Trophoblast cell (in vitro differentiated cells and primary cell): Measurements from ENCODE around the gene ZNF595.
A peak's percentile ranks its signal among the peaks of the same experiment; 100 is the strongest.

Experiments
- DNase-seq, 2 donors: peaks; one replicate each; pipeline ENCODE4 v3.0.0-alpha.2; 2016
- H2AFZ ChIP-seq: 2 replicates; pipeline ENCODE4 v1.6.1; 2013; ENCODE audit warnings: low read length, moderate library complexity, mild to moderate bottlenecking; ENCODE audit not compliant: insufficient read depth, poor library complexity
- H2AK5ac ChIP-seq: 2 replicates; pipeline ENCODE4 v1.6.1; 2013; ENCODE audit warnings: mild to moderate bottlenecking, low read length
- H2BK120ac ChIP-seq: 2 replicates; pipeline ENCODE4 v1.6.1; 2013; ENCODE audit warnings: low read length, mild to moderate bottlenecking, moderate library complexity; ENCODE audit not compliant: insufficient read depth, poor library complexity
- H2BK12ac ChIP-seq: 2 replicates; pipeline ENCODE4 v1.6.1; 2013; ENCODE audit warnings: mild to moderate bottlenecking, low read length, moderate library complexity
- H2BK5ac ChIP-seq: 2 replicates; pipeline ENCODE4 v1.6.1; 2013; ENCODE audit warnings: low read length, low read depth, moderate library complexity, mild to moderate bottlenecking; ENCODE audit not compliant: poor library complexity
- H3K14ac ChIP-seq: 2 replicates; pipeline ENCODE4 v1.6.1; 2013; ENCODE audit warnings: mild to moderate bottlenecking, low read length
- H3K18ac ChIP-seq: 2 replicates; pipeline ENCODE4 v1.6.1; 2013; ENCODE audit warnings: mild to moderate bottlenecking, low read length
- H3K23ac ChIP-seq: 2 replicates; pipeline ENCODE4 v1.6.1; 2013; ENCODE audit warnings: low read length
- H3K27ac ChIP-seq: 2 replicates; pipeline ENCODE4 v1.5.1; 2013; ENCODE audit warnings: low read depth, mild to moderate bottlenecking, inconsistent platforms, low read length, moderate library complexity
- H3K27me3 ChIP-seq: 2 replicates; pipeline ENCODE4 v1.6.1; 2013; ENCODE audit warnings: inconsistent platforms, mild to moderate bottlenecking, low read length, moderate library complexity; ENCODE audit not compliant: insufficient read depth
- H3K36me3 ChIP-seq, 2 experiments: 1 replicate in 1 of 2; 2 replicates in 1 of 2; pipeline ENCODE4 v1.6.1; 2013; ENCODE audit warnings: low read length in 2 of 2, mild to moderate bottlenecking in 2 of 2, moderate library complexity in 1 of 2; ENCODE audit not compliant: insufficient read depth in 2 of 2, control insufficient read depth in 1 of 2
- H3K4ac ChIP-seq: 2 replicates; pipeline ENCODE4 v1.6.1; 2013; ENCODE audit warnings: low read depth, mild to moderate bottlenecking, low read length, moderate library complexity
- H3K4me1 ChIP-seq, 2 experiments: 1 replicate in 1 of 2; 2 replicates in 1 of 2; pipeline ENCODE4 v1.6.1; 2013; ENCODE audit warnings: low read length in 2 of 2, mild to moderate bottlenecking in 2 of 2, moderate library complexity in 1 of 2; ENCODE audit not compliant: insufficient read depth in 2 of 2, control insufficient read depth in 1 of 2
- H3K4me2 ChIP-seq: 2 replicates; pipeline ENCODE4 v1.6.1; 2013; ENCODE audit warnings: inconsistent platforms, mild to moderate bottlenecking, low read length, moderate library complexity
- H3K4me3 ChIP-seq: 2 replicates; pipeline ENCODE4 v1.5.1; 2013; ENCODE audit warnings: mild to moderate bottlenecking, low read depth, low read length, inconsistent platforms
- H3K79me1 ChIP-seq: one replicate; pipeline ENCODE4 v1.6.1; 2013; ENCODE audit warnings: low read length
- H3K79me2 ChIP-seq: 2 replicates; pipeline ENCODE4 v1.6.1; 2013; ENCODE audit warnings: low read length, mild to moderate bottlenecking; ENCODE audit not compliant: control insufficient read depth, insufficient read depth, poor library complexity
- H3K9ac ChIP-seq: 2 replicates; pipeline ENCODE4 v1.6.1; 2013; ENCODE audit warnings: mild to moderate bottlenecking, low read length
- H3K9me3 ChIP-seq: 2 replicates; pipeline ENCODE4 v1.6.1; 2013; ENCODE audit warnings: low read depth, mild to moderate bottlenecking, control low read depth, inconsistent platforms, low read length; ENCODE audit not compliant: insufficient read depth
- H4K12ac ChIP-seq: 2 replicates; pipeline ENCODE4 v1.6.1; 2013; ENCODE audit warnings: low read depth, mild to moderate bottlenecking, low read length, moderate library complexity
- H4K8ac ChIP-seq: 2 replicates; pipeline ENCODE4 v1.6.1; 2013; ENCODE audit warnings: low read depth, mild to moderate bottlenecking, low read length, moderate library complexity
- H4K91ac ChIP-seq: one replicate; pipeline ENCODE4 v1.6.1; 2013; ENCODE audit warnings: low read depth, mild to moderate bottlenecking, low read length, moderate library complexity
- WGBS: extraction: QIAGEN DNeasy Blood & Tissue Kit; methylation state at CpG from one replicate; pipeline ENCODE4 v1.1.7; 2013; ENCODE audit warnings: missing lambda C conversion rate; ENCODE audit not compliant: insufficient read length, insufficient coverage; ENCODE audit errors: extremely low coverage; 5-methylcytosine and 5-hydroxymethylcytosine counted together

The ZNF595 gene

GRCh38 chr4:107444-108429 lies 54.6 kb downstream of the ZNF595 start:
- no peak overlapping the region for H3K27ac ChIP-seq
- H4K91ac ChIP-seq: no peak overlapping the region
- H3K9me3 ChIP-seq: peaks cover 32% of the 10 kb centered on the region
- no peaks in the 10 kb centered on the region for H3K36me3 ChIP-seq
- no peak overlapping the region for H4K8ac ChIP-seq
- H3K14ac ChIP-seq: no peak overlapping the region
- DNase-seq: peak in 1 of 2 donors; percentile 14
- no peaks in the 10 kb centered on the region for H3K79me2 ChIP-seq
- H3K9ac ChIP-seq: no peak overlapping the region
- peak overlapping the region; percentile 49 for H3K4me2 ChIP-seq
- peaks cover 0 to 2% of the 10 kb centered on the region in 2 experiments for H3K4me1 ChIP-seq
- WGBS: no CpG with 5 or more reads among the region's 91 CpGs
- H2AFZ ChIP-seq: no peak overlapping the region
- H3K4ac ChIP-seq: no peak overlapping the region
- peaks cover 31% of the 10 kb centered on the region for H3K27me3 ChIP-seq
- H3K4me3 ChIP-seq: no peak overlapping the region
- no peak overlapping the region for H2BK120ac ChIP-seq
- no peak overlapping the region for H2AK5ac ChIP-seq
- H2BK12ac ChIP-seq: no peak overlapping the region
- no peak overlapping the region for H2BK5ac ChIP-seq
- H4K12ac ChIP-seq: no peak overlapping the region
- H3K79me1 ChIP-seq: no peaks in the 10 kb centered on the region
- no peak overlapping the region for H3K18ac ChIP-seq
- H3K23ac ChIP-seq: no peak overlapping the region

- Histone ChIP-seq H2BK12ac (no peak overlapping the region), H4K8ac (no peak overlapping the region), H2BK5ac (no peak overlapping the region), H3K14ac (no peak overlapping the region), H3K27ac (no peak overlapping the region), H3K27me3 (peaks cover 16% of the 10 kb centered on the region), H4K12ac (no peak overlapping the region), H4K91ac (no peak overlapping the region), H3K79me2 (no peaks in the 10 kb centered on the region), H3K9ac (no peak overlapping the region), H3K9me3 (peaks cover 19% of the 10 kb centered on the region), H2AFZ (no peak overlapping the region), H3K4me2 (no peak overlapping the region), H3K4me1 (peaks cover 0 to 2% of the 10 kb centered on the region in 2 experiments), H3K79me1 (no peaks in the 10 kb centered on the region), H3K18ac (no peak overlapping the region), H3K4me3 (no peak overlapping the region), H2AK5ac (no peak overlapping the region), H3K36me3 (no peaks in the 10 kb centered on the region), H3K4ac (no peak overlapping the region), H2BK120ac (no peak overlapping the region), H3K23ac (no peak overlapping the region)
- DNase-seq: no peak
- WGBS: no CpG with 5 or more reads among the region's 1 CpG
These were observed 59.6 kb downstream of the ZNF595 start for GRCh38 chr4:112771-113170.

DNA sequence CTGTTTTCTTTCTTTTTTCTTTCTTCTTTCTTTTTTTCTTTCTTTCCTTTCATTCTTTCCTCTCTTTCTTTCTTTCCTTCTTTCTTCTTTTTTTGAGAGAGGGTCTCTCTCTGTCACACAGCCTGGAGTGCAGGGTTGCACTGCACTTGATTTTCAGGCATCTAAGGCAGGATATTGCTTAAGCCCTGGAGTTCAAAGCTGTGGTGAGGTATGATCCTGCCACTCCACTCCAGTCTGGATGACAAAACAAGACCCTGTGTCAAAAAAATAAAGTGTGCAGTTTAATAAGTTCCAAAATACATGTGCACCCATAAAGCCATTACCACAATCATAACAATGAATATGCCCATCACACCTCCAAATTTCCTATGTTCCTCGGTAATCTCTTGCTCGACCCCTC lies 60.6 kb downstream of the ZNF595 start:
- Histone ChIP-seq H3K4me2 (no peak overlapping the region), H4K12ac (no peak overlapping the region), H2AFZ (no peak overlapping the region), H3K36me3 (no peaks in the 10 kb centered on the region), H4K91ac (no peak overlapping the region), H3K23ac (no peak overlapping the region), H3K79me1 (no peaks in the 10 kb centered on the region), H3K9me3 (peaks cover 13% of the 10 kb centered on the region), H2BK5ac (no peak overlapping the region), H3K27me3 (peaks cover 7% of the 10 kb centered on the region), H2BK12ac (no peak overlapping the region), H3K4me3 (no peak overlapping the region), H3K18ac (no peak overlapping the region), H3K79me2 (no peaks in the 10 kb centered on the region), H2BK120ac (no peak overlapping the region), H3K14ac (no peak overlapping the region), H3K4me1 (no peaks in the 10 kb centered on the region), H3K9ac (no peak overlapping the region), H3K4ac (no peak overlapping the region), H4K8ac (no peak overlapping the region), H3K27ac (no peak overlapping the region), H2AK5ac (no peak overlapping the region)
- DNase-seq: no peak
- WGBS: no CpG with 5 or more reads among the region's 2 CpGs

DNA sequence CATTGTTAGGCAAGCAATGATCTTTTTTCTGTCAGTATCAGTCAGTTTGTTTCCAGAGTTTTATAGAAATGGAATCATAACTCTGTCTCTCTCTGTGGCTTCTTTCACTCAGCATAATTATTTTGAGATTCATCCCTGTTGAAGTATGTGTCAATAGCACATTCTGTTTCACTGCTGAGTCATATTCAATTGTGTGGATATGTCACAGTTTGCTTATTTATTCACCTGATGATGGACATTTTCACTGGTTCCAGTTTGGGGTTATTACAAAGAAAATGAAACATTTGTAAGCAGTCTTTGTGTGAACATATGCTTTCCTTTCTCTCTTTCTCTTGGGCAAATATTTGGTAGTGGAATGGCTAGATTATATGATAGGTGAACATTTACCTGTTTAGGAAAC lies 61.0 kb downstream of the ZNF595 start:
- H2BK5ac ChIP-seq: no peak overlapping the region
- H4K8ac ChIP-seq: no peak overlapping the region
- no peaks in the 10 kb centered on the region for H3K79me1 ChIP-seq
- H3K27me3 ChIP-seq: peaks cover 2% of the 10 kb centered on the region
- no peaks in the 10 kb centered on the region for H3K4me1 ChIP-seq
- no peak overlapping the region for H3K4me3 ChIP-seq
- no peak for DNase-seq
- H4K12ac ChIP-seq: no peak overlapping the region
- H2AFZ ChIP-seq: no peak overlapping the region
- H3K79me2 ChIP-seq: no peaks in the 10 kb centered on the region
- H3K36me3 ChIP-seq: no peaks in the 10 kb centered on the region
- no peak overlapping the region for H3K4me2 ChIP-seq
- no peak overlapping the region for H2BK12ac ChIP-seq
- H4K91ac ChIP-seq: no peak overlapping the region
- no peak overlapping the region for H2BK120ac ChIP-seq
- H3K4ac ChIP-seq: no peak overlapping the region
- no peak overlapping the region for H2AK5ac ChIP-seq
- H3K27ac ChIP-seq: no peak overlapping the region
- H3K18ac ChIP-seq: no peak overlapping the region
- H3K14ac ChIP-seq: no peak overlapping the region
- peaks cover 11% of the 10 kb centered on the region for H3K9me3 ChIP-seq
- H3K9ac ChIP-seq: no peak overlapping the region
- H3K23ac ChIP-seq: no peak overlapping the region
